ENCODE results near the gene NFE2L3.
A peak's percentile ranks its signal among the peaks of the same experiment; 100 is the strongest.
"Not testable (repeated sequence)": the region's sequence is repeated elsewhere in the genome, so short reads cannot be mapped to it uniquely, and the experiment has no call there.

NFE2L3 gene

DNA sequence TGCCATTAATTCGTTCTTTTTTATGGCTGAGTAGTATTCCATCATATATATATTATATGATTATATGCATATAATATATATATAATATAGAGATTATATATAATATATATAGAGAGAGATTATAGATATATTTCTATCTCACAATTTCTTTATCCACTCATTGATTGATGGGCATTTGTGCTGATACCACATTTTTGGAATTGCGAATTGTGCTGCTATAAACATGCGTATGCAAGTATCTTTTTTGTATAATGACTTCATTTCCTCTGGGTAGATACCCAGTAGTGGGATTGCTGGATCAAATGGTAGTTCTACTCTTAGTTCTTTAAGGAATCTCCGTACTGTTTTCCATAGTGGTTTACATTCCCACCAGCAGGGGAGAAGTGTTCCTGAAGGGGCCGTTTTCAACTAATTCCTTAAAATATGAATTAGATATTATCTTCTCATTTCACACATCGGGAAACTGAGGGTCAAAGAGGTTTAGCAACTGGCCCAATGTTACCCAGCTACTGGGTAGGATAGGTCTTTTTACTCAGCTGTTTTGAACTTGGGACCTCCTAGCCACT lies 16.5 kb downstream of the NFE2L3 start:
- no peak for DNase-seq

DNA sequence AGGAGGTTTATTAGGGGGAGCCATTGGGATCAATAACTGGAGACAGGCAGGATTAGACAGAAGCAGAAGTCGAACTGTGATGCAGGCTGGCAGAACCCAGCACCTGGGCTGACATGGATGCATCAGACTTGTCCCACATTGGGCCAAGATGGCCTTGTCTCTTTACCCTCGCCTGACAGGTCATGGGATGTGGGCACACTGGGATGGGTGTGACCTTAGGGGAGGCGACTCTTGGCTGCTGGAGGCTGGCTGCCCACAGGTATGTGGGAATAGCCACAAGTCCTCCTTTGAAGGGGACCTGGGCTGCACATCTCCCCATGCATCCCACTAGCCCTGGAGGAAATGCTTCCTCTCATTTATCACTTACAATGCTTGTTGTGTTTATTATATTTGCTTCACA lies 17.3 kb downstream of the NFE2L3 start:
- no peak for DNase-seq

DNA sequence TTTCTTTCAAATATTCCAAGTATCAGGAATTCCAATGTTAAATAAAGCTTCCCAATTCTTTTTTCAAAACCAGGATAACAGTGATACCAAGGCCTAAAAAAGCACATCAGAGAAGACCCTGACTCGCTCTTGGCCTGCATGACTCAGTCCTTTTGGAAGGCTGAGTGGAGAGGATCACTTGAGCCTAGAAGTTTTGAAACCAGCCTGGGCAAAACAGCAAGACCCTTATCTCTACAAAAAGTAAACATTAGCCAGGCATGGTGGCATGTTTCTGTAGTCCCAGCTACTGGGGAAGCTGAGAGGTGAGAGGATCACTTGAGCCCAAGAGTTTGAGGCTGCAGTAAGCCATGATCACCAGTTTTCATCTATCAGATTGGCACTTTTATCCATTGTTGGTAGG lies 18.7 kb downstream of the NFE2L3 start:
- DNase-seq, result no peak

DNA sequence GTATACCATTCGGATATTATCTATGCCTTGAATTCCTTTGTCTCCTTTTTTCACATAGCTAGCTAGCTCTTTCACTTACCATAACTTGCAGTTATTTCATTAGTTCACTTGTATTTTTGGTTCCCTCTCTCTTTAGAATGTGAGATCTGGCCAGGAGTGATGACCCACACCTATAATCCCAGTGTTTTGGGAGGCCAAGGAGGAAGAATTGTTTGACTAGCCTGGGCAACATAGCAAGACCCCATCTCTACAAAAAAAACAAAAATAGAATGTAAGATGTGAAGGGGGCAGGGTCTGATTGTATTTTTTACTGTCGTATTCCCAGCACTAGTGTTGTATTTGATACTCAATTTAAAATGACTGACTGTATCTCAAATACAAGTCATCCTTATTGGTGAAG lies 19.6 kb downstream of the NFE2L3 start:
- no peak for DNase-seq

DNA sequence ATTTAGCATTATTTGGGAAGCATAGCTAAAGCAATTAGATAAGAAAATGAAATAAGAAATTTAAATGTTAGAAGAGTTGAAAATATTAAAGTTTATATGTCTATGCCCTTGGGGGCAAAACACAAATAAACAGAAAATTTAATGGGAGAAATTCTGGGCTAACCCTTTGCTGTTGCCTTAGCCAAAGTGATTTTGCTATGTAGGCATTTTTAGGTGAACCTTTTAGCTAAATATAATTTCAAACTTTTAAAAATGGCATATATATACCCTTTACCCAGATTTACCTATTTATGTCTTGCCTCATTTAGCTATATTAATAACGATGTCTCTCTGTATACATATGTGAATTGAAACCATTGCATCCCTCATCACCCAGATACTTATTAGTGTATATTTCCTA lies 20.1 kb downstream of the NFE2L3 start:
- DNase-seq, result no peak

DNA sequence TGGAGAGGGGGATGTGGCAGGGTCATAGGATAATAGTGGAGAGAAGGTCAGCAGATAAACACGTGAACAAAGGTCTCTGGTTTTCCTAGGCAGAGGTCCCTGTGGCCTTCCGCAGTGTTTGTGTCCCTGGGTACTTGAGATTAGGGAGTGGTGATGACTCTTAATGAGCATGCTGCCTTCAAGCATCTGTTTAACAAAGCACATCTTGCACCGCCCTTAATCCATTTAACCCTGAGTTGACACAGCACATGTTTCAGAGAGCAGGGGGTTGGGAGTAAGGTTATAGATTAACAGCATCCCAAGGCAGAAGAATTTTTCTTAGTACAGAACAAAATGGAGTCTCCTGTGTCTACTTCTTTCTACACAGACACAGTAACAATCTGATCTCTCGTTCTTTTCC lies 23.9 kb downstream of the NFE2L3 start:
- not testable (repeated sequence) for DNase-seq

DNA sequence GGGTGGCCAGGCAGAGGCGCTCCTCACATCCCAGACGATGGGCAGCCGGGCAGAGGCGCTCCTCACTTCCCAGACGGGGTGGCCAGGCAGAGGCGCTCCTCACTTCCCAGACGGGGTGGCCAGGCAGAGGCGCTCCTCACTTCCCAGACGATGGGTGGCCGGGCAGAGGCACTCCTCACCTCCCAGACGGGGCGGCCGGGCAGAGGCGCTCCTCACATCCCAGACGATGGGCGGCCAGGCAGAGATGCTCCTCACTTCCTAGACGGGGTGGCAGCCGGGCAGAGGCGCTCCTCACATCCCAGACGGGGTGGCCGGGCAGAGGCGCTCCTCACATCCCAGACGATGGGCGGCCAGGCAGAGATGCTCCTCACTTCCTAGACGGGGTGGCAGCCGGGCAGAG lies 24.7 kb downstream of the NFE2L3 start:
- DNase-seq, result not testable (repeated sequence)

DNA sequence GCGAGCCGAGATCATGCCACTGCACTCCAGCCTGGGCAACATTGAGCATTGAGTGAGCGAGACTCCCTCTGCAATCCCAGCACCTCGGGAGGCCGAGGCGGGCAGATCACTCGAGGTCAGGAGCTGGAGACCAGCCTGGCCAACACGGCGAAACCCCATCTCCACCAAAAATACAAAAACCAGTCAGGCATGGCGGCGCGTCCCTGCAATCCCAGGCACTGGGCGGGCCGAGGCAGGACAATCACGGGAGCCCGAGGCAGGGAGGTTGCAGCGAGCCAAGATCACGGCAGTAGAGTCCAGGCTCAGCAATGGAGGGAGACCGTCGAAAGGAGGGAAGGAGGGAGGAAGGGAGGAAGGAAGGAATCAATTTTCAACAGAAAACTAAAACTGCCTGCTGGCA lies 25.3 kb downstream of the NFE2L3 start:
- not testable (repeated sequence) for DNase-seq

DNA sequence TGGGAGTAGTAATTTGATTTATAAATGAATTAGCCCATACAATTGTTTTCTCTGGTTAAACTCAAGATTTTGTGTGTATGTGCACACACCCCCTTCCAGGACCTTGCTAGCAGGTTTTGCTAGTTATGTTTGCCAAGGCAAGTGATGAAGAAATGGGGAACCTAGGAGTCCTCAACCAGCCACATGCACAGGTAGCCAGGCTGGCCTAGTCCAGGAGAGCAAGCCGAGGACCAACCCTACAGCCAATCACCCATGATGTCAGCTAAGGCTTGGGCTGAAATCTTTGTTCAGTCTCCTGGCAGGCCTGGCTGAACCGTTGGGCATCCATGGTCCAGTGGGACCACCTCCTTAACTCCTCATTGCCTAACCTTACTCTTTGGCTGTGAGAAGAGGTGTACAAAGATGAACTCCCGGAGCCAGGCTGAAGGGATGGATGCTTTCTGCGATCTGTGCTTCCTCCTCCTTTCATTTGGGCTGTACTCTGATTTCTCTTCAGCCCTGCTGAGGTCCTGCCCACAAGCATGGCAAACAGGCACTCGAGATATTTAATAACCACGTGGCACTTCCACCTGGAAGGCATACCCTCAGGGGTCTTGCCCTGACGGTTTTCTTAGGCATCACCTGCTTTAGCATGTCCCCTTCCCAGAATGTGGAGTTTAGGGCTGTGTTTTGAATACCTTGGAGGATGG lies 26.4 kb downstream of the NFE2L3 start:
- DNase-seq, result peak; percentile 34

DNA sequence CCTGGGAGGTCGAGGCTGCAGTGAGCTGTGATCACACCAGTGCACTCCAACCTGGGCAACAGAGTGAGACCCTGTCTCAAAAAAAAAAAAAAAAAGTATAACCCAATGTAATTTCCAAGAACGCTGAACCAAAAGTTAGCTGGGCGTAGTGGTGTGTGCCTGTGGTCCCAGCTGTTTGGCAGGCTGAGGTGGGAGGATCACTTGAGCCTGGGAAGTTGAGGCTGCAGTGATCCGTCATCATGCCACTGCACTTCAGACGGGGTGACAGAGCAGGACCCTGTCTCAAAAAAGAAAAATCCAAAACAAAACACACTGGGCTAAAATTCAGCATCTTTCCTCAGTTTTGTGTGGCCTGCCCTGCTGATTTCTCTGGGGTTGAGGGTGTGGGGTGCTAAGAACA lies 27.4 kb downstream of the NFE2L3 start:
- DNase-seq, result no peak

DNA sequence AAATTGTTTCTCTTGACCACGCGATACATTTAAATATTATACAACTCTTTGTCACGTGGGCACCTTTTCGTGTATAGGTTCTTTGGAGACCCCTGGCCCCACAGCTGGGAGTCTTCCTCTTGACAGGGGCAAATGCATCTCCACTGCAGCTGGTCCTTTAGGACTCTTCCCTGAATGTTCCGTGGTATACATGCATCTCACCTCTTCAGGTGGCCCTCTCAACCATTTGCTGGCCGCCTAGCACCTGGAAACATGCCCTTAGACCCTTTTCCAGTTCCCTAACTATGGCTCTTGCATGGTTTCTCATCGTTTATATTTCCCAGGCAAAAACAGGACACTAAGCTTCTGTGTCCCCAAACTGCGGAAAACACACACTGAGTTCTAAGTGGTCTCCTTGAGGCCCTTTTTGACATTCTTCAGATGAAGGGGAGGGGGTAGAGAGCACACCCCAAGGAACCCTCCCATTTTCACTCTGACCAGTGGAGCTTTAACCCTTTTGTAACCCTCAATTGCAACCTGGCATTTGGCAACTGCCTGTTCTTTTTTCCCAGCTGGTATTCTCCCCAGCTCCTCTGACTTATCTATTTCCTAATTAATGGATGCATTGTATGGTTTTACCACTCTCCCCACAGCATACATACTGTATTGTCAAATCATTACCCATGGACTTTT lies 28.0 kb downstream of the NFE2L3 start:
- DNase-seq, result peak; percentile 35

DNA sequence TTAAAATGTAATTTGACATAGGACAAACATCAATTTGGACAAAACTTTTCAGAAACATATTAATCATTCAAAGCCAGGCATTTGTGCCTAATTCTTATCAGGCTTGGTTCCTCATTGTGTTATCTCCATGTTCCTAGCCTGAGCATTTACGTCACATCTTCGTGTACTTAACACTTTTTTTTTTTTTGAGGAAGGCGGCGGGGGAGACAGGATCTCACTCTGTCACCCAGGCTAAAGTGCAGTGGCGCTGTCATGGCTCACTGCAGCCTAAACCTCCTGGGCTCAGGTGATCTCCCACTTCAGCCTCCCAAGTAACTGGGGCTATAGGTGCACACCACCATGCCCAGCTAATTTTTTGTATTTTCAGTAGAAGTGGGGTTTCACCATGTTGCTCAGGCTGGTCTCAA lies 28.8 kb downstream of the NFE2L3 start:
- DNase-seq, result peak; percentile 70

DNA sequence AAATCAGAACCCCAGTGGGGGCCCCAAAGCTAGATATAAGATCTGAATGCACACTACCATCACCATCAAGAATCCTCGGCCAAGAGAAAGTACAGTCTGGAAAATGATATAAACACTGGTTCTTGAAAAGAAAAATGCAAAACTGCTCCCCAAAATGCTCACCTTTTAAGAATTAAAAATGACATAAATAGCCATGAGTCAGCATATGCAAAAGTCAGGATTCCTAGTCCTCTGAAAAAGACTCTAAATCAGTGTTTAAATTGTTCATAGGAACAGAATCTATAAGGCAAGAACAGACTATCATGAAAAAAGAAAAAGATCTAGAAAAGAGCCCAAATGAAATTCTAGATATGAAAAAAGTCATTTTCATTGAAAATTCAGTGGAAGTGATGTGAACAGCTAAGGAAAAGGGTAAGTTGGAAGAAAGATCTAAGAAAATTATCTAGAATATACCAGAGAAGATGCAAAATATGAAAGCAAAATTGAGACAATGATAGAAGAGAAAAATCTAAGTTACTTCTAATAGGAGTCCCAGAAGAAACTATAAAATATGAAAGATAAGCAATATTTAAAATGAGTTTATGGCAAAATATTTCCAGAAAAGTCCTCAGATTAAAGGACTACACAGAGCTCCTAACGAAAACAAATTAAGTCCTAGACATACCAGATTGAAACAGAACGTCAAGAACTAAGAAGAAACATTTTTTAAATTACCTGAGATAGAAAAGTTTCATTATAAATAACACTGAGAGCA lies 29.7 kb downstream of the NFE2L3 start:
- DNase-seq, result no peak

DNA sequence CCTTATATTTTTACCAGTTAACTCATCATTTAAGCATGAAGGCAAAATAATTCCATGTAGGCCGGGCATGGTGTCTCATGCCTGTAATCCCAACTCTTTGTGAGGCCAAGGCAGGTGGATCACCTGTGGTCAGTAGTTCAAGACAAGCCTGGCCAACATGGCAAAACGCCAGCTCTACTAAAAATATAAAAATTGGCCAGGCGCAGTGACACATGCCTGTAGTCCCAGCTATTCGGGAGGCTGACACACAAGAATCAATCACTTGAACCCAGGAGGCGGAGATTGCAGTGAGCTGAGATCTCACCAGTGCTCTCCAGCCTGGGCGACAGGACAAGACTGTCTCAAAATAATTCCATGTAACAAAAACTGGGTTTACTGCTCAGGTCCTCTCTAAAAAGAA lies 30.3 kb downstream of the NFE2L3 start:
- DNase-seq, result peak; percentile 41

DNA sequence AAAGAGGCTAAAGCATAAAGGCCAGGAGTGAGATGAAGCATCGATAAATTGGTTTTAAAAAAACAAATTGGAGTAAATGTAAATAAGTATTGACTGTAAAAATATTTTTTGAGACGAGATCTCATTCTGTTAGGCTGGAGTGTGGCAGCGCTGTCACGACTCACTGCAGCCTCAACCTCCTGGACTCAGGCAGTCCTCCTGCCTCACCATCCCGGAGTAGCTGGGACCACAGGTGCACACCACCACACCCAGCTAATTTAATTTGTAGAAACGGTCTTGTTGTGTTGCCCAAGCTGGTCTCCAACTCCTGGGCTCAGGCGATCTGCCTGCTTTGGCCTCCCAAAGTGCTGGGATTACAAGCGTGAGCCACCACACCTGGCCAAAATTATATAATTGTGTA lies 30.7 kb downstream of the NFE2L3 start:
- DNase-seq, result peak; percentile 41

DNA sequence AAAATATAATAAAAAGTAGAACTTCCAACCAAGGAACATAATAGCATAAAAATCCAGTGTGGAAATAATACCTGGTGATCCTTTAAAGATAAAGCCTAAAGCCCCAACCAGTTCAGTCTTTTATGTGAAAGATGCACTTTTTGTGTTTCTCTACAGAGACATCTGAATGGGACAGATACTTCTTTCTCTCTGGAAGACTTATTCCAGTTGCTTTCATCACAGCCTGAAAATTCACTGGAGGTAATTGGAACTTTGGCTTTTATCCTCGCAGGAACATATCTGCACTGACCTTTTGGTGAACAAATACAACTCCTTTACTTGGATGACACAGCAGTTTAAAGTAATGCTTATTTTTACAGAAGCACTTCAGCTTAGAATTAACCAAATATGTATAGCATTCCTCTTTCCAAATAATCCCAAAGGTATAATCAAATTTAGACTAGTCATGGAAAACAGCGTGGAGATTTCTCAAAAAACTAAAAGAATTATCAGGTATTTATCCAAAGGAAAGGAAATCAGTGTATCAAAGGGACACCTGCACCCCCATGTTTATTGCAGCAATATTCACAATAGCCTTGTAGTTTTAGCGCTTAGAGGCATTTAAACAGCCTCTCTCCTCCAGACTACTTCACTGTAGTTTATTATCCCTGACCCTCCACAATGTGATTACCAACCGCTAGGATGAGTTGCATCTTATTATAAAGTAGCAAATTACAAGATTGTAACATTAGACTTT lies 31.7 kb downstream of the NFE2L3 start:
- DNase-seq, result peak; percentile 53

DNA sequence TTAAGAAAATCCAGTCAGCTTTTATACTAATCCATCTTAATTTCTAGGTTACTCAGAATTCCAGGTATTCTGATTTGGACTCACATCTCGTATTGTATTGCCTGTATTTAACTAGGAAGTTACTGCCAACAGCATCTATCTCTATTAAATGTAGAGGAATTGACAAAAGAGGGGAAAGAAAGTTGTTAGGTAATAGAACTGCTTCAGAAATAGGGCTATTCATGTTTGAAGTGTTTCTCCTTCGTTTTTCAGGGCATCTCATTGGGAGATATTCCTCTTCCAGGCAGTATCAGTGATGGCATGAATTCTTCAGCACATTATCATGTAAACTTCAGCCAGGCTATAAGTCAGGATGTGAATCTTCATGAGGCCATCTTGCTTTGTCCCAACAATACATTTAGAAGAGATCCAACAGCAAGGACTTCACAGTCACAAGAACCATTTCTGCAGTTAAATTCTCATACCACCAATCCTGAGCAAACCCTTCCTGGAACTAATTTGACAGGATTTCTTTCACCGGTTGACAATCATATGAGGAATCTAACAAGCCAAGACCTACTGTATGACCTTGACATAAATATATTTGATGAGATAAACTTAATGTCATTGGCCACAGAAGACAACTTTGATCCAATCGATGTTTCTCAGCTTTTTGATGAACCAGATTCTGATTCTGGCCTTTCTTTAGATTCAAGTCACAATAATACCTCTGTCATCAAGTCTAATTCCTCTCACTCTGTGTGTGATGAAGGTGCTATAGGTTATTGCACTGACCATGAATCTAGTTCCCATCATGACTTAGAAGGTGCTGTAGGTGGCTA lies 32.5 kb downstream of the NFE2L3 start:
- DNase-seq, result peak; percentile 53

DNA sequence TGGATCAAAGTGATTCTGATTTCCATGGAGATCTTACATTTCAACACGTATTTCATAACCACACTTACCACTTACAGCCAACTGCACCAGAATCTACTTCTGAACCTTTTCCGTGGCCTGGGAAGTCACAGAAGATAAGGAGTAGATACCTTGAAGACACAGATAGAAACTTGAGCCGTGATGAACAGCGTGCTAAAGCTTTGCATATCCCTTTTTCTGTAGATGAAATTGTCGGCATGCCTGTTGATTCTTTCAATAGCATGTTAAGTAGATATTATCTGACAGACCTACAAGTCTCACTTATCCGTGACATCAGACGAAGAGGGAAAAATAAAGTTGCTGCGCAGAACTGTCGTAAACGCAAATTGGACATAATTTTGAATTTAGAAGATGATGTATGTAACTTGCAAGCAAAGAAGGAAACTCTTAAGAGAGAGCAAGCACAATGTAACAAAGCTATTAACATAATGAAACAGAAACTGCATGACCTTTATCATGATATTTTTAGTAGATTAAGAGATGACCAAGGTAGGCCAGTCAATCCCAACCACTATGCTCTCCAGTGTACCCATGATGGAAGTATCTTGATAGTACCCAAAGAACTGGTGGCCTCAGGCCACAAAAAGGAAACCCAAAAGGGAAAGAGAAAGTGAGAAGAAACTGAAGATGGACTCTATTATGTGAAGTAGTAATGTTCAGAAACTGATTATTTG lies 33.3 kb downstream of the NFE2L3 start:
- DNase-seq, result peak; percentile 43

DNA sequence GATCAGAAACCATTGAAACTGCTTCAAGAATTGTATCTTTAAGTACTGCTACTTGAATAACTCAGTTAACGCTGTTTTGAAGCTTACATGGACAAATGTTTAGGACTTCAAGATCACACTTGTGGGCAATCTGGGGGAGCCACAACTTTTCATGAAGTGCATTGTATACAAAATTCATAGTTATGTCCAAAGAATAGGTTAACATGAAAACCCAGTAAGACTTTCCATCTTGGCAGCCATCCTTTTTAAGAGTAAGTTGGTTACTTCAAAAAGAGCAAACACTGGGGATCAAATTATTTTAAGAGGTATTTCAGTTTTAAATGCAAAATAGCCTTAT lies 33.8 kb downstream of the NFE2L3 start:
- no peak for DNase-seq

DNA sequence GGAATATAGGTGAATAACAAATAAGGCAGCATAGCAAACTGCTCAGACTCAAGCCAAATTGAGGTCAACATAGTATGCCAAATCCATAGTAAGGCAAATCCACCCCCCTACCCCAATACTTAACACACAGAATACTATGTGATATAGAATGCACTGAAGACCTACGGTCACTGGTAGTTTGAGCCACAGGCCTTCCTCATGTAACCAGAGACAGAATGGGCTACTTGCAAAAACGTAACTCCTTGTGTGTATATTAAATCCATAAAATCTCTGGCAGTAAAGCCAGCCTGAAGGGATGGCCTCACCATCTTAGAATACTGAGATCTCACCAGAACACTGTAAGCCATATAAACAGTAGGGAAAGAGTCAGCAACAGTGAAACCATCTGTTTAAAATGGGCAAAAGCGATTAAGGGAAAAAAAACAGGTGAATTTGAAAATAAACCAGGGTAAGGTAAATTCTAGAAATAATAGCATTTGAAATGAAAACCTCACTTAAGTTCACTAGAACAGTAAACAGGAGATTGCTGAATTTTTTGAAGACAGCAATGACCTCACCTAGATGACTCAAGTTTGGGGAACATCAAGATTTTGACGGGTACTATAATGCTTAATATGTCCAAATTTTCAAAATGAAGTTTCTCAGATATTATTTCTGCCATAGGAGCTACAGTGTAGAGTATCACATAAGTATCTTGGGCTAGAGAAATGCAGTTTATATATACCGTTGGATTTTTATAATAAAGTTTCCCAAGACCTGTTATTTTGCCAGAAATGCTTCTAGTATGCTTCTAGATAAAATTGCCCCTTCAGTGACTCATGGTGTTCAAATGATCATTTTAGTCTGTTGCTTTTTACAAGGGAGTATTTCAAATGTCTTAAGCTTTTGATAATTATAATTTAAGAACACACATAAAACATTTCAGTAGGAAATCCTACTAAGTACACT lies 34.6 kb downstream of the NFE2L3 start:
- DNase-seq, result peak; percentile 53
